Ovary (tissue), 3 donors: ENCODE results near the gene ZNF493.

ENCODE experiments used
- CTCF ChIP-seq, 3 donors: fragments of 450-650 bp in 2 of 3; fragments of 200-600 bp in 1 of 3; IDR thresholded peaks; one replicate each; pipeline versions ENCODE4 v1.5.1 to v1.8.0; 2016 to 2022; ENCODE audit warnings: antibody characterized with exemption in 3 of 3, mild to moderate bottlenecking in 1 of 3
- EP300 ChIP-seq: sonication (generic); formaldehyde crosslinking; IDR thresholded peaks from one replicate; pipeline ENCODE4 v1.6.1; 2017; ENCODE audit warnings: antibody characterized with exemption
- POLR2A ChIP-seq: fragments of 450-650 bp; IDR thresholded peaks from one replicate; pipeline ENCODE4 v1.6.1; 2017; ENCODE audit warnings: antibody characterized with exemption, mild to moderate bottlenecking, moderate library complexity
- donor health status: DM: no; HTN: no; CAD: no.

- no peak for TF ChIP-seq CTCF (IDR thresholded peaks at IDR 0.05)
- TF ChIP-seq EP300 = no peak
- TF ChIP-seq POLR2A = no peak
Measured at GRCh38 chr19:21434516-21434915, 37.6 kb downstream of the ZNF493 start.
